H1 (cell line): ENCODE data around the gene TTC24.

Experiments
- CHD1 ChIP-seq: IDR thresholded peaks from 2 replicates; pipeline ENCODE4 v1.6.1; 2012; ENCODE audit warnings: low read depth, low read length, improper control_type of control experiment
- EZH2 ChIP-seq: fragments of 200-600 bp; sonication (generic); IDR thresholded peaks from 2 replicates; pipeline ENCODE4 v1.7.1; 2012; ENCODE audit warnings: low read depth, mild to moderate bottlenecking, moderate library complexity, low read length, inconsistent platforms; ENCODE audit not compliant: severe bottlenecking
- POLR2A ChIP-seq, 2 experiments: IDR thresholded peaks; 1 replicate in 1 of 2; 2 replicates in 1 of 2; pipeline ENCODE4 v1.6.1; 2011; ENCODE audit warnings: low read depth in 2 of 2, low read length in 2 of 2, mild to moderate bottlenecking in 2 of 2; ENCODE audit errors: control extremely low read depth in 1 of 2
- TAF1 ChIP-seq: IDR thresholded peaks from 2 replicates; pipeline ENCODE4 v1.6.1; 2011; ENCODE audit warnings: mild to moderate bottlenecking, low read depth, low read length
- YY1 ChIP-seq: IDR thresholded peaks from 2 replicates; pipeline ENCODE4 v1.6.1; 2011; ENCODE audit warnings: low read depth, mild to moderate bottlenecking, low read length
- ZNF274 ChIP-seq: IDR thresholded peaks from 2 replicates; pipeline ENCODE4 v1.7.0; 2012; ENCODE audit warnings: low read length, borderline replicate concordance; ENCODE audit errors: extremely low read depth
- TF ChIP-seq, protein P1 (sequence below), 3 experiments: IDR thresholded peaks; 1 replicate in 2 of 3; 2 replicates in 1 of 3; pipeline versions ENCODE4 v1.5.1 to v1.6.1; 2011; ENCODE audit warnings: low read length in 3 of 3, mild to moderate bottlenecking in 3 of 3, inconsistent platforms in 2 of 3, low read depth in 1 of 3, moderate library complexity in 1 of 3; ENCODE audit not compliant: insufficient read depth in 1 of 3; ENCODE audit errors: control extremely low read depth in 1 of 3
- TF ChIP-seq, protein P2 (sequence below): IDR thresholded peaks from 2 replicates; pipeline ENCODE4 v1.6.1; 2012; ENCODE audit warnings: inconsistent platforms

DNA sequence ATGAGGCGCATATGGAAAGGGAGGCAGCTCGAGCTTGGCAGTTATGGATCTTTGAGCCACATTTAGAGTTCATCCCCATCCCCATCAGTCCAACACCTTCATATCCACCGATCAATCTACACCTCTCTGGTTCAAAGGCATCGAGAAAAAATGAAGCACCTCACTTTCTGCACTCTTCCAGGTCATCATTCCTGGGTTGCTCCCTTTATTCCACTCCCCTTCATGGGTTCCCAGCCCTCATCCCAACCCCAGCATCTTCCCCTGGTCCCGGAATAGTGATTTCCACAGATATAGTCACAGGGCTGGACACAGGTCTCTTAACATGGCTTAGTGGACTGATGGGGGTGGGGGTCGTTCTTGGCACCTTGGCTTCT is 40.0 kb downstream of the TTC24 start:
- no peak for TF ChIP-seq EZH2
- no peak for TF ChIP-seq POLR2A (IDR thresholded peaks at IDR 0.05; ENCODE audit: control extremely low read depth in 1 of 2, low read depth in 2 of 2, low read length in 2 of 2)
- TF ChIP-seq TAF1, result no peak
- TF ChIP-seq CHD1, result no peak
- TF ChIP-seq, protein P1, sequence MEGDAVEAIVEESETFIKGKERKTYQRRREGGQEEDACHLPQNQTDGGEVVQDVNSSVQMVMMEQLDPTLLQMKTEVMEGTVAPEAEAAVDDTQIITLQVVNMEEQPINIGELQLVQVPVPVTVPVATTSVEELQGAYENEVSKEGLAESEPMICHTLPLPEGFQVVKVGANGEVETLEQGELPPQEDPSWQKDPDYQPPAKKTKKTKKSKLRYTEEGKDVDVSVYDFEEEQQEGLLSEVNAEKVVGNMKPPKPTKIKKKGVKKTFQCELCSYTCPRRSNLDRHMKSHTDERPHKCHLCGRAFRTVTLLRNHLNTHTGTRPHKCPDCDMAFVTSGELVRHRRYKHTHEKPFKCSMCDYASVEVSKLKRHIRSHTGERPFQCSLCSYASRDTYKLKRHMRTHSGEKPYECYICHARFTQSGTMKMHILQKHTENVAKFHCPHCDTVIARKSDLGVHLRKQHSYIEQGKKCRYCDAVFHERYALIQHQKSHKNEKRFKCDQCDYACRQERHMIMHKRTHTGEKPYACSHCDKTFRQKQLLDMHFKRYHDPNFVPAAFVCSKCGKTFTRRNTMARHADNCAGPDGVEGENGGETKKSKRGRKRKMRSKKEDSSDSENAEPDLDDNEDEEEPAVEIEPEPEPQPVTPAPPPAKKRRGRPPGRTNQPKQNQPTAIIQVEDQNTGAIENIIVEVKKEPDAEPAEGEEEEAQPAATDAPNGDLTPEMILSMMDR (IDR thresholded peaks at IDR 0.05; ENCODE audit: control extremely low read depth in 1 of 3, insufficient read depth in 1 of 3, low read depth in 1 of 3, low read length in 3 of 3), result no peak
- no peak for TF ChIP-seq YY1
- no peak for TF ChIP-seq ZNF274
- TF ChIP-seq, protein P2, sequence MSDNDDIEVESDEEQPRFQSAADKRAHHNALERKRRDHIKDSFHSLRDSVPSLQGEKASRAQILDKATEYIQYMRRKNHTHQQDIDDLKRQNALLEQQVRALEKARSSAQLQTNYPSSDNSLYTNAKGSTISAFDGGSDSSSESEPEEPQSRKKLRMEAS, result no peak
